Mesendoderm (in vitro differentiated cells): ENCODE data around the gene ATP2A3.
A peak's percentile ranks its signal among the peaks of the same experiment; 100 is the strongest.

ENCODE experiments used
- DNase-seq: peaks from one replicate; pipeline ENCODE4 v3.0.0; 2013
- H2AK5ac ChIP-seq: 2 replicates; pipeline ENCODE4 v1.6.1; 2013; ENCODE audit warnings: low read length, inconsistent platforms
- H2BK120ac ChIP-seq: 2 replicates; pipeline ENCODE4 v1.6.1; 2013; ENCODE audit warnings: low read depth, mild to moderate bottlenecking, low read length, moderate library complexity, mixed read lengths
- H2BK15ac ChIP-seq: replicated peaks from 2 replicates; pipeline ENCODE4 v1.6.1; 2013; ENCODE audit warnings: low read depth, mild to moderate bottlenecking, moderate library complexity
- H2BK5ac ChIP-seq: 2 replicates; pipeline ENCODE4 v1.6.1; 2013; ENCODE audit warnings: low read length, inconsistent platforms
- H3K18ac ChIP-seq: 2 replicates; pipeline ENCODE4 v1.6.1; 2013; ENCODE audit warnings: mild to moderate bottlenecking, low read length, mixed read lengths
- H3K23ac ChIP-seq: one replicate; pipeline ENCODE4 v1.6.1; 2013; ENCODE audit warnings: low read length
- H3K27ac ChIP-seq: 2 replicates; pipeline ENCODE4 v1.5.1; 2013; ENCODE audit warnings: low read depth, mild to moderate bottlenecking, inconsistent platforms, low read length, moderate library complexity
- H3K27me3 ChIP-seq: 2 replicates; pipeline ENCODE4 v1.6.1; 2013; ENCODE audit warnings: low read length, control low read depth, mild to moderate bottlenecking, inconsistent platforms; ENCODE audit not compliant: insufficient read depth, poor library complexity
- H3K36me3 ChIP-seq: 2 replicates; pipeline ENCODE4 v1.6.1; 2013; ENCODE audit warnings: low read length, inconsistent platforms; ENCODE audit not compliant: control insufficient read depth, insufficient read depth
- H3K4ac ChIP-seq: one replicate; pipeline ENCODE4 v1.6.1; 2013; ENCODE audit warnings: low read depth, mild to moderate bottlenecking, low read length, moderate library complexity
- H3K4me1 ChIP-seq: 2 replicates; pipeline ENCODE4 v1.6.1; 2013; ENCODE audit warnings: low read depth, low read length, inconsistent platforms; ENCODE audit not compliant: control insufficient read depth
- H3K4me2 ChIP-seq: 2 replicates; pipeline ENCODE4 v1.6.1; 2013; ENCODE audit warnings: low read length
- H3K4me3 ChIP-seq: 2 replicates; pipeline ENCODE4 v1.5.1; 2013; ENCODE audit warnings: mild to moderate bottlenecking, low read length
- H3K56ac ChIP-seq: one replicate; pipeline ENCODE4 v1.6.1; 2013; ENCODE audit warnings: low read length
- H3K79me1 ChIP-seq: 2 replicates; pipeline ENCODE4 v1.6.1; 2013; ENCODE audit warnings: low read length, inconsistent platforms
- H3K79me2 ChIP-seq: 2 replicates; pipeline ENCODE4 v1.6.1; 2013; ENCODE audit warnings: mild to moderate bottlenecking, low read length; ENCODE audit not compliant: control insufficient read depth, insufficient read depth
- H3K9ac ChIP-seq: 2 replicates; pipeline ENCODE4 v1.6.1; 2013; ENCODE audit warnings: low read length, inconsistent platforms
- H4K5ac ChIP-seq: one replicate; pipeline ENCODE4 v1.6.1; 2013; ENCODE audit warnings: low read length
- H4K8ac ChIP-seq: one replicate; pipeline ENCODE4 v1.6.1; 2013; ENCODE audit warnings: low read depth, mild to moderate bottlenecking, control low read depth, low read length, moderate library complexity
- WGBS: extraction: QIAGEN DNeasy Blood & Tissue Kit; methylation state at CpG from one replicate; pipeline ENCODE4 v1.1.7; 2013; ENCODE audit warnings: low lambda C conversion rate, missing lambda C conversion rate; ENCODE audit not compliant: insufficient coverage; ENCODE audit errors: extremely low coverage; 5-methylcytosine and 5-hydroxymethylcytosine counted together

Gene ATP2A3

DNA sequence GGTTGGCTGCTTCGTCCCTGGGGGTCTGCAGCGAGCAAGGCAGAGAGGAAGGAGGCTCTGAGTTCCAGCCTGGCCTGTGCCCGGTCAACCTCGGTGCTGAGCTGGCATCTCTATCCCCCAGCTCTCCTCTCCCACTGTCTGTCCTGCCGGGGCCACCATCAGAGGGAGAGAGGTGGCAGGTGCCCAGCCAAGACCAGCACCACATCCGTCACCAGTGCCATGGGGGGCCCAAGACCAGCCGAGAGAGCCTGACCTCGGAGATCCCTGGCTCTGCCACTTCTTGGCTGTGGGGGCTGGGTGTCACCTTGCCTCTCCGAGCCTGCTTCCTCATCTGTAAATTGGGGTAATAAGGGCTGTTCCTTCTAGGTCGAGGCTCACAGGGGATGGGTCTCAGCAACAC lies 47.4 kb downstream of the ATP2A3 start:
- Histone ChIP-seq H3K9ac (no peak overlapping the region), H3K36me3 (no peaks in the 10 kb centered on the region), H3K79me2 (no peaks in the 10 kb centered on the region), H2AK5ac (no peak overlapping the region), H3K27me3 (no peaks in the 10 kb centered on the region), H4K8ac (no peak overlapping the region), H3K56ac (no peak overlapping the region), H3K27ac (no peak overlapping the region), H3K4ac (no peak overlapping the region), H3K18ac (no peak overlapping the region), H3K23ac (no peak overlapping the region), H2BK5ac (no peak overlapping the region), H4K5ac (no peak overlapping the region), H3K79me1 (no peaks in the 10 kb centered on the region), H2BK120ac (no peak overlapping the region), H3K4me2 (no peak overlapping the region), H3K4me1 (no peaks in the 10 kb centered on the region), H2BK15ac (no peak overlapping the region), H3K4me3 (no peak overlapping the region)
- WGBS, result no CpG with 5 or more reads among the region's 10 CpGs
- no peak for DNase-seq

- H3K36me3 ChIP-seq, result no peaks in the 10 kb centered on the region
- H3K27me3 ChIP-seq, result no peaks in the 10 kb centered on the region
- WGBS, result no CpG with 5 or more reads among the region's 28 CpGs
- no peak within 1 kb of the TSS for H4K5ac ChIP-seq
- H3K4me2 ChIP-seq, result no peak within 1 kb of the TSS
- H3K79me2 ChIP-seq, result no peaks in the 10 kb centered on the region
- H2BK5ac ChIP-seq, result no peak within 1 kb of the TSS
- H2AK5ac ChIP-seq, result no peak within 1 kb of the TSS
- H2BK15ac ChIP-seq, result no peak within 1 kb of the TSS
- no peak within 1 kb of the TSS for H3K18ac ChIP-seq
- H3K27ac ChIP-seq, result no peak within 1 kb of the TSS
- H3K4me1 ChIP-seq, result no peaks in the 10 kb centered on the region
- no peak within 1 kb of the TSS for H3K4ac ChIP-seq
- H4K8ac ChIP-seq, result no peak within 1 kb of the TSS
- no peak for DNase-seq
- H2BK120ac ChIP-seq, result no peak within 1 kb of the TSS
- H3K79me1 ChIP-seq, result no peaks in the 10 kb centered on the region
- H3K56ac ChIP-seq, result no peak within 1 kb of the TSS
- H3K23ac ChIP-seq, result no peak within 1 kb of the TSS
- no peak within 1 kb of the TSS for H3K4me3 ChIP-seq
- no peak within 1 kb of the TSS for H3K9ac ChIP-seq
Measured at GRCh38 chr17:3915995-3916696, 48.1 kb downstream of the ATP2A3 start, which contains the start of gene P2RX1. TSS of gene P2RX1 (minus strand) at chr17:3916465. CDS start at chr17:3916225, 240 bp downstream.

GRCh38 chr17:3915581-3915994 lies 48.6 kb downstream of the ATP2A3 start:
- Histone ChIP-seq H3K79me2 (no peaks in the 10 kb centered on the region), H3K56ac (no peak overlapping the region), H3K27me3 (no peaks in the 10 kb centered on the region), H3K4me3 (no peak overlapping the region), H2BK15ac (no peak overlapping the region), H3K36me3 (no peaks in the 10 kb centered on the region), H3K79me1 (no peaks in the 10 kb centered on the region), H3K9ac (no peak overlapping the region), H4K8ac (no peak overlapping the region), H2BK120ac (no peak overlapping the region), H3K23ac (no peak overlapping the region), H3K4me1 (no peaks in the 10 kb centered on the region), H3K4me2 (no peak overlapping the region), H2BK5ac (no peak overlapping the region), H3K4ac (no peak overlapping the region), H2AK5ac (no peak overlapping the region), H3K27ac (no peak overlapping the region), H4K5ac (no peak overlapping the region), H3K18ac (no peak overlapping the region)
- no CpG with 5 or more reads among the region's 13 CpGs for WGBS
- no peak for DNase-seq

- Histone ChIP-seq H3K79me1 (no peaks in the 10 kb centered on the region), H2BK5ac (no peak overlapping the region), H3K56ac (no peak overlapping the region), H2BK15ac (no peak overlapping the region), H2AK5ac (no peak overlapping the region), H3K27ac (no peak overlapping the region), H3K9ac (no peak overlapping the region), H3K23ac (no peak overlapping the region), H3K18ac (no peak overlapping the region), H3K4me3 (no peak overlapping the region), H3K4me1 (no peaks in the 10 kb centered on the region), H2BK120ac (no peak overlapping the region), H3K36me3 (no peaks in the 10 kb centered on the region), H4K5ac (no peak overlapping the region), H3K79me2 (no peaks in the 10 kb centered on the region), H3K27me3 (no peaks in the 10 kb centered on the region), H3K4me2 (no peak overlapping the region), H4K8ac (no peak overlapping the region), H3K4ac (no peak overlapping the region)
- no CpG with 5 or more reads among the region's 10 CpGs for WGBS
- no peak for DNase-seq
Measured at GRCh38 chr17:3914312-3914670, 49.9 kb downstream of the ATP2A3 start.

DNA sequence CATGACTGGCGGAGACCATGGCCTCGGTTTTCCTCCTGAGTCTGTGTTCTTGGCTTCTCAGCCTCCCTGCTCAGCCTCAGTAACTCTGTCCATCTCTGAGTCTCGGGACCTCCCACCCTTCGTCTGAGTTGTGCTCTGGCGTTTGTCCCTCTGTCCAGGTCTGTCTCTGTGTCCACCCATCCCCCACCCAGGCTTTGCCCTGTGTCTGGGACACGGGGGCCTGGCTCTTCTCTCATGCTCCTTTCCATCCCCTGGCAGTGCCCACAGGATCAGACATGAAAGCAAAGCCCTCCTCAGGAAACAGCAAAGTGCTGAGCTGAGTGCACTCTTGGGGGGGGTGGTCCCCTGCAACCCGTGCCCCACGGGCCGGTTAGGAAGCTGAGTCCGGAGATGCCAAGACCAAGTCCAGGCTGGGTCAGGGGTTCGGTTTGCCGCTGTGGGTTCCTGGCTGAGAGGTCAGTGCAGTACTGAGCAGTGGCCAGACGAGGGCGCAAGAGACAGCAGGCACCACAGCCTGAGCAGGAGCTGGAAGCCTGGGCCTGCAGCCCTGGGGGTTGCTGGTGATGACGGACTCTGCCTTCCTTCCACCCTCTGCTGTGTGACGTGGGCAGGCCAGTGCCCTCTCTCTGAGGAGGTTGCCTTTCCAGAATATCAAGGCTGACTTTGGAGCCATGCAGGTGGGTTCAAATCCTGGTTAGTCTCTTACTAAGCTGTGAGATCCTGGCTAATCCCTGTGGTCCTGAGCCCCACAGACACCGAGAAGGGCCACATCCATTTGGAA lies 50.5 kb downstream of the ATP2A3 start:
- DNase-seq, result peak; percentile 78
- Histone ChIP-seq H3K4ac (no peak overlapping the region), H3K79me2 (no peaks in the 10 kb centered on the region), H4K5ac (no peak overlapping the region), H3K27ac (no peak overlapping the region), H4K8ac (no peak overlapping the region), H2BK120ac (no peak overlapping the region), H3K4me1 (no peaks in the 10 kb centered on the region), H2BK5ac (no peak overlapping the region), H3K23ac (no peak overlapping the region), H3K9ac (no peak overlapping the region), H3K79me1 (no peaks in the 10 kb centered on the region), H3K4me2 (no peak overlapping the region), H3K27me3 (no peaks in the 10 kb centered on the region), H2AK5ac (no peak overlapping the region), H3K36me3 (no peaks in the 10 kb centered on the region), H3K56ac (no peak overlapping the region), H3K4me3 (no peak overlapping the region), H3K18ac (no peak overlapping the region), H2BK15ac (no peak overlapping the region)
- WGBS, result no CpG with 5 or more reads among the region's 17 CpGs
